Transverse colon (tissue), 4 donors: ENCODE measurements around the gene TLCD1.

Source experiments
- EP300 ChIP-seq: sonication (generic); formaldehyde crosslinking; IDR thresholded peaks from one replicate; pipeline ENCODE4 v1.6.1; 2017; ENCODE audit warnings: antibody characterized with exemption, low read depth
- POLR2A ChIP-seq: fragments of 450-650 bp; IDR thresholded peaks from one replicate; pipeline ENCODE4 v1.6.1; 2016; ENCODE audit warnings: antibody characterized with exemption, mild to moderate bottlenecking, moderate library complexity
- POLR2AphosphoS5 ChIP-seq, 3 donors: sonication (generic); formaldehyde crosslinking; IDR thresholded peaks; one replicate each; pipeline ENCODE4 v1.6.1; 2016; ENCODE audit warnings: antibody characterized with exemption in 3 of 3
- TF ChIP-seq, protein P1 (sequence below), 5 experiments: fragments of 200-600 bp in 3 of 5; fragments of 450-650 bp in 2 of 5; sonication (generic) in 3 of 5; IDR thresholded peaks; 1 replicate in 2 of 5; 2 replicates in 3 of 5; pipeline ENCODE4 v1.5.1; 2016 to 2017; ENCODE audit warnings: antibody characterized with exemption in 5 of 5, inconsistent platforms in 3 of 5, mild to moderate bottlenecking in 2 of 5, moderate library complexity in 1 of 5

DNA sequence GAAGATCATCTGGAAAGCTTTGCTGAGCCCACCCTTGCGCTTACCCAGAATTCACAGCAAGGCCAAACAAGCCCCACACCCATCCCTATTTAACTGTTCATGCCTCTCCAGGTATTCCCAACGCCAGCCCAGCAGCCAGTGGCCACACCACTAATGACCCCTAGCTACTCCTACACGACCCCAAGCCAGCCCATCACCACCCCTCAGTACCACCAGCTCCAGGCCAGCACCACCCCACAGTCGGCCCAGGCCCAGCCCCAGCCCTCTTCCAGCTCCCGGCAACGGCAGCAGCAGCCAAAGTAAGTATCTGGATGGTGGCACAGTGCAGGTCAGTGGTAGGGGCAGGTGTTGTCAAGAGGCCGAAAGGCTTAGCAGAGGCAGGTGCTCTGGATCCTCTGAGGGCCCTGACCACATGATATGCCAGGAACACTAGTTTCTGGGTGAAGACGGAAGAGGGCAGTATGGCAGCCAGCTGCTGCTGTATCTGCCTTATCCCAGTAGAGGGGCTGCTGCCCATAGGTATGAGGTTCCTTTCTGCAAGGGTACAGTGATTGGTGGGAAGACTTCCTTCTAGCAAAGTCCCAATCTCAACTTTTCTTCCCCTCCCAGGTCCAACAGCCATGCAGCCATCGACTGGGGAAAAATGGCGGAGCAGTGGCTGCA lies 25.1 kb downstream of the TLCD1 start:
- TF ChIP-seq, protein P1, sequence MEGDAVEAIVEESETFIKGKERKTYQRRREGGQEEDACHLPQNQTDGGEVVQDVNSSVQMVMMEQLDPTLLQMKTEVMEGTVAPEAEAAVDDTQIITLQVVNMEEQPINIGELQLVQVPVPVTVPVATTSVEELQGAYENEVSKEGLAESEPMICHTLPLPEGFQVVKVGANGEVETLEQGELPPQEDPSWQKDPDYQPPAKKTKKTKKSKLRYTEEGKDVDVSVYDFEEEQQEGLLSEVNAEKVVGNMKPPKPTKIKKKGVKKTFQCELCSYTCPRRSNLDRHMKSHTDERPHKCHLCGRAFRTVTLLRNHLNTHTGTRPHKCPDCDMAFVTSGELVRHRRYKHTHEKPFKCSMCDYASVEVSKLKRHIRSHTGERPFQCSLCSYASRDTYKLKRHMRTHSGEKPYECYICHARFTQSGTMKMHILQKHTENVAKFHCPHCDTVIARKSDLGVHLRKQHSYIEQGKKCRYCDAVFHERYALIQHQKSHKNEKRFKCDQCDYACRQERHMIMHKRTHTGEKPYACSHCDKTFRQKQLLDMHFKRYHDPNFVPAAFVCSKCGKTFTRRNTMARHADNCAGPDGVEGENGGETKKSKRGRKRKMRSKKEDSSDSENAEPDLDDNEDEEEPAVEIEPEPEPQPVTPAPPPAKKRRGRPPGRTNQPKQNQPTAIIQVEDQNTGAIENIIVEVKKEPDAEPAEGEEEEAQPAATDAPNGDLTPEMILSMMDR (IDR thresholded peaks at IDR 0.05): no peak
- TF ChIP-seq EP300 (no peak), POLR2A (no peak), POLR2AphosphoS5 (IDR thresholded peaks at IDR 0.05) (no peak)
